GM18868 (cell line): ENCODE results near the gene ZNRF4.

Experiments used
- ATAC-seq: cut with Tn5 transposase; IDR thresholded peaks from one replicate; pipeline ENCODE4 v1.9.1; 2021; ENCODE audit warnings: mild to moderate bottlenecking, moderate library complexity; ENCODE audit not compliant: unreplicated experiment

ZNRF4 gene

GRCh38 chr19:5501907-5502306, 46.7 kb downstream of the ZNRF4 start:
- ATAC-seq: no peak

- no peak for ATAC-seq
These were observed 48.4 kb downstream of the ZNRF4 start for GRCh38 chr19:5503598-5503997.

- no peak for ATAC-seq
These were observed 48.9 kb downstream of the ZNRF4 start for GRCh38 chr19:5504114-5504513.
